GM12801 (cell line): ENCODE measurements around the gene CMPK2.

Source experiments
- CTCF ChIP-seq: IDR thresholded peaks from one replicate; pipeline ENCODE4 v1.5.1; 2011; ENCODE audit warnings: control low read depth; ENCODE audit not compliant: insufficient read length; ENCODE audit errors: extremely low read depth

The CMPK2 gene

GRCh38 chr2:6852195-6852594, 13.5 kb downstream of the CMPK2 start:
- no peak for TF ChIP-seq CTCF

GRCh38 chr2:6846967-6847681, 18.6 kb downstream of the CMPK2 start:
- TF ChIP-seq CTCF, result no peak

GRCh38 chr2:6846540-6846939, 19.2 kb downstream of the CMPK2 start:
- no peak for TF ChIP-seq CTCF

- no peak for TF ChIP-seq CTCF
Observed at GRCh38 chr2:6845903-6846302, 19.8 kb downstream of the CMPK2 start.

GRCh38 chr2:6845312-6845711, 20.4 kb downstream of the CMPK2 start:
- TF ChIP-seq CTCF, result no peak

GRCh38 chr2:6841537-6842287, 24.0 kb downstream of the CMPK2 start:
- TF ChIP-seq CTCF, result no peak

GRCh38 chr2:6838673-6839319, 26.9 kb downstream of the CMPK2 start:
- TF ChIP-seq CTCF, result no peak
